PFSK-1 (cell line): ENCODE measurements around the gene MRPL14.

ENCODE experiments used
- FOXP2 ChIP-seq: optimal IDR thresholded peaks from 2 replicates; pipeline ENCODE3; 2011; ENCODE audit warnings: borderline replicate concordance, control low read depth, inconsistent platforms; ENCODE audit not compliant: insufficient read depth; ENCODE audit errors: extremely low read length, extremely low read depth
- POLR2AphosphoS5 ChIP-seq: IDR thresholded peaks from 2 replicates; pipeline ENCODE4 v1.6.1; 2012; ENCODE audit warnings: low read depth, mild to moderate bottlenecking, control low read depth, low read length, moderate library complexity
- SIN3A ChIP-seq: IDR thresholded peaks from 2 replicates; pipeline ENCODE4 v1.6.1; 2012; ENCODE audit warnings: mild to moderate bottlenecking, low read length, moderate library complexity, borderline replicate concordance; ENCODE audit not compliant: insufficient read depth
- TAF1 ChIP-seq: IDR thresholded peaks from 2 replicates; pipeline ENCODE4 v1.6.1; 2012; ENCODE audit warnings: low read length, control low read depth, borderline replicate concordance; ENCODE audit not compliant: insufficient read depth

- TF ChIP-seq POLR2AphosphoS5 (no peak), TAF1 (no peak), FOXP2 (no peak), SIN3A (no peak)
These were observed 29.9 kb upstream of the MRPL14 start for GRCh38 chr6:44157152-44157521.
